Measurements from ENCODE around the gene LYRM7.

The LYRM7 gene

GRCh38 chr5:131221888-131222287 lies 51.1 kb downstream of the LYRM7 start:
- peak; percentile 28 for DNase-seq (ENCODE audit: low read depth)
- no peaks in the 10 kb centered on the region for H3K9me3 ChIP-seq (ENCODE audit: control insufficient read depth, low read length)
- no peak overlapping the region for H3K9ac ChIP-seq (ENCODE audit: low read length)
- H3K27me3 ChIP-seq (replicated peaks; ENCODE audit: control insufficient read depth, insufficient read depth, low read length): no peaks in the 10 kb centered on the region
- H3K4me1 ChIP-seq (ENCODE audit: control insufficient read depth, insufficient read depth, low read length): peaks cover 20% of the 10 kb centered on the region
- no peak overlapping the region for H3K4me3 ChIP-seq (ENCODE audit: low read length)
- no peaks in the 10 kb centered on the region for H3K36me3 ChIP-seq (ENCODE audit: control insufficient read depth, insufficient read depth, low read length, severe bottlenecking)

DNA sequence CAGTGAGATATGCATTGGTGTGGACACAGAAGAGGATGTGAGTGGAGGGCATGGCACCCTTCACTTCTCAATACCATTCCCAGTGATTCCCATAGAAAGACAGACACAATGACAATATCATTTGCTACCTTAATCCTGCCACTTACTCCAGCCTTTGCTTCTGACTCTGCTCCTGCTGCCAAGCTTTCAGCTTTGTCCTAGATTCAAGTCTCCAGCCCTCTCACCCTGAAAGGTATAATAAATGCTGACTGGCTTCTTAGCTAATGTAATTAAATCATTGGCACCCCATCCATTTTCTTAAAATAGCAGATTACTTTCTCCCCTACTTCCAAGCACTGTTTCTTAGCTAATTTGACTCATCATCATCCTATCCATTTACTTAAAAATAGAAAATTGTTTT lies 52.0 kb downstream of the LYRM7 start:
- H3K4me1 ChIP-seq (ENCODE audit: control insufficient read depth, insufficient read depth, low read length): peaks cover 20% of the 10 kb centered on the region
- no peak overlapping the region for H3K4me3 ChIP-seq (ENCODE audit: low read length)
- no peaks in the 10 kb centered on the region for H3K27me3 ChIP-seq (replicated peaks; ENCODE audit: control insufficient read depth, insufficient read depth, low read length)
- no peak overlapping the region for H3K9ac ChIP-seq (ENCODE audit: low read length)
- no peak for DNase-seq (ENCODE audit: low read depth)
- H3K36me3 ChIP-seq (ENCODE audit: control insufficient read depth, insufficient read depth, low read length, severe bottlenecking): no peaks in the 10 kb centered on the region
- no peaks in the 10 kb centered on the region for H3K9me3 ChIP-seq (ENCODE audit: control insufficient read depth, low read length)

- Histone ChIP-seq H3K27me3 (replicated peaks; ENCODE audit: control insufficient read depth, insufficient read depth, low read length) (no peaks in the 10 kb centered on the region), H3K36me3 (ENCODE audit: control insufficient read depth, insufficient read depth, low read length, severe bottlenecking) (no peaks in the 10 kb centered on the region), H3K4me1 (ENCODE audit: control insufficient read depth, insufficient read depth, low read length) (peaks cover 28% of the 10 kb centered on the region), H3K4me3 (ENCODE audit: low read length) (no peak overlapping the region), H3K9ac (ENCODE audit: low read length) (no peak overlapping the region), H3K9me3 (ENCODE audit: control insufficient read depth, low read length) (no peaks in the 10 kb centered on the region)
- DNase-seq (ENCODE audit: low read depth): no peak
These were observed 53.1 kb downstream of the LYRM7 start for GRCh38 chr5:131223751-131224386.

DNA sequence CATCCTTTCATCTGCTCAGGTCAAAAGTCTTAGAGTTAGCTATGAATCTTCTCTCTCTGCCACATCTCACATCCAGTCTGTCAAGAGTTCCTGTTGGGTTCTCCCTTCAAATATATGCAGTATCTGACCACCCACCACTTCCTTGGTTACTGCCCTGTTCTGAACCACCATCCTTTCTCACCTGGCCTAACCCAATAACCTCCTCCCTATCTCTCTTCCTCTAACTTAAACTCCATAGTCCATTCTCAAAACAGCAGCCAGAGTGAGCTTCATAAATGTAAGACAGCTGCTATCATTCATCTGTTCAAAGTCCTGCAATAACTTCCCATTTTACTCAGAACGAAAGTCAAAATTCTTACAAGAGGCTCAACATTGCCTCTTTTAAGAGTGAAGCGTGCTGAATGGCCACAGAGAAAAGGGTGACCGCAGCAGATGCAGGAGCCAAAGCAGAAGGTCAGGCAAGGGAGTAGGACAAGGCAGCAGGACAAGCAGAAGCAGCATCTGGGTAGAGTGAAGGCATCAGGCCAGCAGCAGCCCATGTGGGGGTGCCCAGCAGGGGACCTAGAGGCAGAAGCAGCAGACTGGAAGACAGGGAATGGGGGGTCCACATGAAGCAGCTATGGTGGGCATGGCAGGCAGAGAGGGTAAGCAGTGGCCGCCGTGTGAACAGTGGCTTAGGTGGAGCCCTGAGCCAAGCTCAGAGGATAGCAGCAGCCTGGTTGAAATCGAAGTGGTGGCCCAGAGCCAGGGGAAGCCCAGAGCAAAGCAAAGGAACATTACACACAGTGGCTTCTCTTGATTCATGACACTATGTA lies 53.9 kb downstream of the LYRM7 start:
- peaks cover 28% of the 10 kb centered on the region for H3K4me1 ChIP-seq (ENCODE audit: control insufficient read depth, insufficient read depth, low read length)
- no peak overlapping the region for H3K4me3 ChIP-seq (ENCODE audit: low read length)
- H3K27me3 ChIP-seq (replicated peaks; ENCODE audit: control insufficient read depth, insufficient read depth, low read length): no peaks in the 10 kb centered on the region
- no peak for DNase-seq (ENCODE audit: low read depth)
- no peaks in the 10 kb centered on the region for H3K9me3 ChIP-seq (ENCODE audit: control insufficient read depth, low read length)
- H3K9ac ChIP-seq (ENCODE audit: low read length): no peak overlapping the region
- H3K36me3 ChIP-seq (ENCODE audit: control insufficient read depth, insufficient read depth, low read length, severe bottlenecking): no peaks in the 10 kb centered on the region

DNA sequence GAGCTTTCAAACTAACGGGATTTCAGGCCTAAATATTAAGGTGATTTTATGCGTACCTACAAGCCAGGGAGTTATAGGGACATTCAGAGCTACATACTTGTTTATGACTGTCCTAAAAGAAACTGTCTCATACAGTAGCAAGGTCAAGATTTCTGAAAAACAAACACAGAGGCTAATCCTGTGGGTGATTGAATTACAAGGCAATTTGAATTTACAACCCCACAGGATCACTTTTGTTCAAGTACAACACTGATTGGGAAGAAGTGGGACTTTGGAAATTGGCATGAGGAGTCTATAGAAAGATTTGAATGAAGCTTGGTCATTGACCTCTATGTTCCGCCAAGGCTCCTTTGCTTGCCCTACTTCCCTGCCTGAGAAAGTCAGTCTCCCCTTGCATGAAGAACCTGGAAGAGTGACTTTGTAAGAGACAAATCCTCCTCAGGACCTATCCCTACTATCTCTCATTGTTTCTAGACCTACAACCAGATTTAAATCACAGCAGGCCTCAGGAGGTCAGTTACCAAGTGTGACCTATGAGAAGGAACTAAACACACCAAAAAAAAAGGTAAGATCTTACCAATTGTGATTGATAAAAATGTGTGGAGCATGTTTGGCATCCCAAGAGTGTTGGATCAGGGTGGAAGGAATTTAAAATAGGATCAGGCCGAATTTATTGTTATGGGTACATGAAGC lies 54.7 kb downstream of the LYRM7 start:
- no peaks in the 10 kb centered on the region for H3K9me3 ChIP-seq (ENCODE audit: control insufficient read depth, low read length)
- H3K9ac ChIP-seq (ENCODE audit: low read length): no peak overlapping the region
- H3K36me3 ChIP-seq (ENCODE audit: control insufficient read depth, insufficient read depth, low read length, severe bottlenecking): no peaks in the 10 kb centered on the region
- DNase-seq (ENCODE audit: low read depth): no peak
- H3K4me3 ChIP-seq (ENCODE audit: low read length): no peak overlapping the region
- peaks cover 24% of the 10 kb centered on the region for H3K4me1 ChIP-seq (ENCODE audit: control insufficient read depth, insufficient read depth, low read length)
- no peaks in the 10 kb centered on the region for H3K27me3 ChIP-seq (replicated peaks; ENCODE audit: control insufficient read depth, insufficient read depth, low read length)

DNA sequence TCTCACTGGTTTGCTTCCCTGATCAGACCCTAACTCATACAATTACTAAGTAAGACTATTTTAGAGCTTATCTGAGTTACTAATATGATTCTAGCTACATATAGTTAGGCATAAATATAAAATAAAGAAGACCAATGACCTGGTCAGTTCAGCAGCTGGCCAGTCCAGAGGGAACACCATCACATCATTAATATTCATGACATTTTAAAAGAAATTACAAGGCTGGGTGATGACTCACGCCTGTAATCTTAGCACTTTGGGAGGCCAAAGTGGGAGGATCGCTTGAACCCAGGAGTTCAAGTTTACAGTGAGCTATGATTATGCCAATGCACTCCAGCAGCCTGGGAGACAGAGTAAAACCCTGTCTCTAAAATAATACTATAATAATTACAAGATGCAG lies 56.2 kb downstream of the LYRM7 start:
- Histone ChIP-seq H3K36me3 (ENCODE audit: control insufficient read depth, insufficient read depth, low read length, severe bottlenecking) (no peaks in the 10 kb centered on the region), H3K4me1 (ENCODE audit: control insufficient read depth, insufficient read depth, low read length) (peaks cover 23% of the 10 kb centered on the region), H3K9me3 (ENCODE audit: control insufficient read depth, low read length) (no peaks in the 10 kb centered on the region), H3K27me3 (replicated peaks; ENCODE audit: control insufficient read depth, insufficient read depth, low read length) (no peaks in the 10 kb centered on the region), H3K9ac (ENCODE audit: low read length) (no peak overlapping the region), H3K4me3 (ENCODE audit: low read length) (no peak overlapping the region)
- DNase-seq (ENCODE audit: low read depth): no peak

DNA sequence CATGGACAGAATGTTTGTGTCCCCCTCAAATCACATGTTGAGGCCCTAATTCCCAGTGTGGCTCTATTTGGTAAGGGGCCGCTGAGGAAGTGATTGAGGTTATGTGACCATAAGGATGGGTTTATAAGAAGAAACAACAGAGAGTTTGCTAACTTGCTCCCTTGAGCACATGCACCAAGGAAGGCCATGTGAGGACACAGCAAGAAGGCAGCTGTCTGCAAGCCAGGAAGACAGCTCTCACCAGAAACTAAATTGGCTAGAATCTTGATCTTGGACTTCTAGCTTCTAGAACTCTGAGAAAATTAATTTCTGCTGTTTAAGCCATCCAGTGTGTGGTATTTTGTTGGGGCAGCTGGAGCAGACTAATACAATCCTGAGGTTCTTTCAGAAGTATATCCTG lies 57.9 kb downstream of the LYRM7 start:
- Histone ChIP-seq H3K9ac (ENCODE audit: low read length) (no peak overlapping the region), H3K9me3 (ENCODE audit: control insufficient read depth, low read length) (no peaks in the 10 kb centered on the region), H3K36me3 (ENCODE audit: control insufficient read depth, insufficient read depth, low read length, severe bottlenecking) (no peaks in the 10 kb centered on the region), H3K4me1 (ENCODE audit: control insufficient read depth, insufficient read depth, low read length) (peaks cover 11% of the 10 kb centered on the region), H3K4me3 (ENCODE audit: low read length) (no peak overlapping the region), H3K27me3 (replicated peaks; ENCODE audit: control insufficient read depth, insufficient read depth, low read length) (no peaks in the 10 kb centered on the region)
- DNase-seq (ENCODE audit: low read depth): no peak

DNA sequence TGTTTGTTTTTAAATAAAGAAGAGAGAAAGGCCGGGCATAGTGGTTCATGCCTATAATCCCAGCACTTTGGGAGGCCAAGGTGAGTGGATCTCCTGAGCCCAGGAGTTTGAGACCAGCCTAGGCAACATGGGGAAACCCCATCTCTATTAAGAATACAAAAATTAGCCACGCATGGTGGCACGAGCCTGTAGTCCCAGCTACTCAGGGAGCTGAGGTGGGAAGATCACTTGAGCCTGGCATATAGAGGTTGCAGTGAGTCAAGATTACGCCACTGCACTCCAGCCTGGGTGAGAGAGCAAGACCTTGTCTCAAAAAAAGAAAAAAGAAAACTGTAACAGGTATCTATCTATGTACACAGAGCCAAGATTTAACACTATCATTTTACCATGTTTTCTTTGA lies 58.9 kb downstream of the LYRM7 start:
- Histone ChIP-seq H3K27me3 (replicated peaks; ENCODE audit: control insufficient read depth, insufficient read depth, low read length) (no peaks in the 10 kb centered on the region), H3K36me3 (ENCODE audit: control insufficient read depth, insufficient read depth, low read length, severe bottlenecking) (no peaks in the 10 kb centered on the region), H3K9ac (ENCODE audit: low read length) (no peak overlapping the region), H3K4me1 (ENCODE audit: control insufficient read depth, insufficient read depth, low read length) (peaks cover 11% of the 10 kb centered on the region), H3K4me3 (ENCODE audit: low read length) (no peak overlapping the region), H3K9me3 (ENCODE audit: control insufficient read depth, low read length) (no peaks in the 10 kb centered on the region)
- no peak for DNase-seq (ENCODE audit: low read depth)

- Histone ChIP-seq H3K4me3 (ENCODE audit: low read length) (no peak overlapping the region), H3K9ac (ENCODE audit: low read length) (no peak overlapping the region), H3K4me1 (ENCODE audit: control insufficient read depth, insufficient read depth, low read length) (peaks cover 11% of the 10 kb centered on the region), H3K9me3 (ENCODE audit: control insufficient read depth, low read length) (no peaks in the 10 kb centered on the region), H3K36me3 (ENCODE audit: control insufficient read depth, insufficient read depth, low read length, severe bottlenecking) (no peaks in the 10 kb centered on the region), H3K27me3 (replicated peaks; ENCODE audit: control insufficient read depth, insufficient read depth, low read length) (no peaks in the 10 kb centered on the region)
- DNase-seq (ENCODE audit: low read depth): no peak
These were observed 59.7 kb downstream of the LYRM7 start for GRCh38 chr5:131230406-131230805.

DNA sequence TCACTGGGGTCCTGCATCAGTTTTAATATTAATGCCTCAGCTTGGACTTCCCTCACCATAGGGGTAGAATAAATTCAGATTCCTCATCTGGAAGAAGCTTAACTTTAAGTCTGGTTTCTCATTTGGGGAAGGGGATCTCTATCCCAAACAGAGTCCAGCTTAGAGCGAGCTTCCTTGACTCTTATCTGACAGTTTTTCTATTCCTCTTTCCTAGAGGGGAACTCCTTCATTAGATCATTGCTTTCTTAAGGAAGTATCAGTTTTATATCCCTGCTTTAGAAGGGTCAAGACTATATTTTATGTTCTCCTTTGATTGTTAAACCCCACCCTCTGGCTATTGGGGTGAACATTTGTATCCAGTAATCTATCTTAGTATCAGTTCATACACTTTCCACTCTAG lies 68.9 kb downstream of the LYRM7 start:
- Histone ChIP-seq H3K4me3 (ENCODE audit: low read length) (no peak overlapping the region), H3K9ac (ENCODE audit: low read length) (no peak overlapping the region), H3K4me1 (ENCODE audit: control insufficient read depth, insufficient read depth, low read length) (peaks cover 11% of the 10 kb centered on the region), H3K36me3 (ENCODE audit: control insufficient read depth, insufficient read depth, low read length, severe bottlenecking) (no peaks in the 10 kb centered on the region), H3K9me3 (ENCODE audit: control insufficient read depth, low read length) (no peaks in the 10 kb centered on the region), H3K27me3 (replicated peaks; ENCODE audit: control insufficient read depth, insufficient read depth, low read length) (no peaks in the 10 kb centered on the region)
- DNase-seq (ENCODE audit: low read depth): no peak

DNA sequence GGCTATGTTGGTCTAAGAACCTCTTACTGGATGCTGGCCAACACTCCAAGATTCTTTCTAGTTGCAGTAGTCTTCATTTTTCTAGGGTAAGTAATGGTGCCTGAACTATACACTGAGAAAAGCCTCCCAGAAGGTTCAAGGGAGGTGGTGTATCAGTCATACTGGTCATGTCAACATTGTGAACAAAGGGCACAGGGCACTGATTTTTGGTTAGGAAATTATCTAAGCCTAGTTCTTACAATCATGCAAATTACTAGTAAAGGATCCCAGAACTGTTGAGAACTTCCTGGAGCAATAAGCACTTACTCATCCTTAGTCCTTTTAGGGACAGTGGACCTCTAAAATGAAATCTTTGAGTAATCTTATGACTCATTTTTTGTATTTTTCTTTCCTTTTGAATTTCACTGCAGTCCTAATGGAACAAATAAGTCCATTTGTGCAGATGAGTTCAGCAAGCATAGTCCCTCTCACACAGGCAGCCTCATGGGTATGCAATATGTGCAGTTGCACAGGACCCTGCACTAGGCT lies 72.0 kb downstream of the LYRM7 start:
- peaks cover 6% of the 10 kb centered on the region for H3K9me3 ChIP-seq (ENCODE audit: control insufficient read depth, low read length)
- no peak overlapping the region for H3K4me3 ChIP-seq (ENCODE audit: low read length)
- DNase-seq (ENCODE audit: low read depth): peak; percentile 68
- peaks cover 11% of the 10 kb centered on the region for H3K4me1 ChIP-seq (ENCODE audit: control insufficient read depth, insufficient read depth, low read length)
- no peaks in the 10 kb centered on the region for H3K27me3 ChIP-seq (replicated peaks; ENCODE audit: control insufficient read depth, insufficient read depth, low read length)
- H3K9ac ChIP-seq (ENCODE audit: low read length): no peak overlapping the region
- H3K36me3 ChIP-seq (ENCODE audit: control insufficient read depth, insufficient read depth, low read length, severe bottlenecking): no peaks in the 10 kb centered on the region
